PFSK-1 (cell line): ENCODE measurements around the gene ZNF618.

Source experiments
- POLR2AphosphoS5 ChIP-seq: IDR thresholded peaks from 2 replicates; pipeline ENCODE4 v1.6.1; 2012; ENCODE audit warnings: low read depth, mild to moderate bottlenecking, control low read depth, low read length, moderate library complexity
- TAF1 ChIP-seq: IDR thresholded peaks from 2 replicates; pipeline ENCODE4 v1.6.1; 2012; ENCODE audit warnings: low read length, control low read depth, borderline replicate concordance; ENCODE audit not compliant: insufficient read depth

DNA sequence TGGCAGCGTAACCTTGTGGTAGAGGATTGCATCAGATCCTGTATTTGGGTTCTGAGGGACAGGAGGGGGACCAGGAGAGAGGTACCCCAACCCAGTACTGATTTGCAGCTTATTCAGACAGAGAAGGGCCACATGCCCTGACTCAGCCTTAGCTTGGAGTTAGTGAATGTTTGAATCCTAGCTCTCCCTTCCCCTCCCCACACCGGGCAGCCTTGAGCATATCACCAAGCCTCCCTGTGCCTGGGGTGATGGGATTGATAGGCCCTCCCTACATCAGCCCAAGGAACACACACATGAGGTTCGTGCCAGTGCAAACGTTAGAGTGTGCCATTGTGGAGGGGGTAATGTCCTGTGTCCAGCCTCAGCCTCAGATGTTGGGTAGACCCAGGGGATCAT lies 130.0 kb downstream of the ZNF618 start:
- no peak for TF ChIP-seq TAF1
- no peak for TF ChIP-seq POLR2AphosphoS5
